Measurements from ENCODE around the gene HERPUD1.
A peak's percentile ranks its signal among the peaks of the same experiment; 100 is the strongest.
"Not testable (repeated sequence)": the region's sequence is repeated elsewhere in the genome, so short reads cannot be mapped to it uniquely, and the experiment has no call there.

Gene HERPUD1, protein sequence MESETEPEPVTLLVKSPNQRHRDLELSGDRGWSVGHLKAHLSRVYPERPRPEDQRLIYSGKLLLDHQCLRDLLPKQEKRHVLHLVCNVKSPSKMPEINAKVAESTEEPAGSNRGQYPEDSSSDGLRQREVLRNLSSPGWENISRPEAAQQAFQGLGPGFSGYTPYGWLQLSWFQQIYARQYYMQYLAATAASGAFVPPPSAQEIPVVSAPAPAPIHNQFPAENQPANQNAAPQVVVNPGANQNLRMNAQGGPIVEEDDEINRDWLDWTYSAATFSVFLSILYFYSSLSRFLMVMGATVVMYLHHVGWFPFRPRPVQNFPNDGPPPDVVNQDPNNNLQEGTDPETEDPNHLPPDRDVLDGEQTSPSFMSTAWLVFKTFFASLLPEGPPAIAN

DNA sequence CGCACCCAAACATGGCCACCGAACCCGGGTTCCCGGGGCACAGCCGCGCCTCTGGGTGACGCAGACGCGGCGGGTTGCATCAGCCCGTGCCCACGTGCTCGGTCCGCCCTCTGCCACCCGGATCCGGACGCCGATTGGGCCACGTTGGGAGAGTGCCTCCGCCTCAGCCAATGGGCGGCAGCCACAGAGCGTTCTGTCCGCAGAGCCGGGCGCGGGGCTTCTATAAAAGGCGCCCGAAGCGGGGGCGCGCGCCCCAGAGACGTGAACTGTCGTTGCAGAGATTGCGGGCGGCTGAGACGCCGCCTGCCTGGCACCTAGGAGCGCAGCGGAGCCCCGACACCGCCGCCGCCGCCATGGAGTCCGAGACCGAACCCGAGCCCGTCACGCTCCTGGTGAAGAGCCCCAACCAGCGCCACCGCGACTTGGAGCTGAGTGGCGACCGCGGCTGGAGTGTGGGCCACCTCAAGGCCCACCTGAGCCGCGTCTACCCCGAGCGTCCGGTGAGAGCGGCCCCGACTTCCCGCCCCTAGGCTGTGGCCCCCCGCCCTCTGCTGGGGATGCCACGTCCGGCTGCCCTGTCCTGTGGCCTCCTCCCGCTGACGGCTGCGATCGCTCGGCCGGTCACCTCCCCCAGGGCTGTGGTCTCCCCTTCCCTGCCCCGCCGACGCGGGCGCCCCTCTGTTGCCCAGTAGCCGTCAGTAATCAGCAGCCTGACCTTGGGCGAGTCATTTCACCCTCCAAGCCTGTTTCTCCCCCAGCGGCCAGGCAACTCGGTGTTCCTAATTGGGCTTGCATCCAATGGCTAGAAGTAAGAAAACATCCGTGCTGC is at the start of gene HERPUD1:
Gene HERPUD1 (plus strand): TSS at position 251 of the 829 bp plus-strand sequence. CDS start 103 bp downstream, at position 354.
- DNase-seq, result peak; percentile 85 to 95

DNA sequence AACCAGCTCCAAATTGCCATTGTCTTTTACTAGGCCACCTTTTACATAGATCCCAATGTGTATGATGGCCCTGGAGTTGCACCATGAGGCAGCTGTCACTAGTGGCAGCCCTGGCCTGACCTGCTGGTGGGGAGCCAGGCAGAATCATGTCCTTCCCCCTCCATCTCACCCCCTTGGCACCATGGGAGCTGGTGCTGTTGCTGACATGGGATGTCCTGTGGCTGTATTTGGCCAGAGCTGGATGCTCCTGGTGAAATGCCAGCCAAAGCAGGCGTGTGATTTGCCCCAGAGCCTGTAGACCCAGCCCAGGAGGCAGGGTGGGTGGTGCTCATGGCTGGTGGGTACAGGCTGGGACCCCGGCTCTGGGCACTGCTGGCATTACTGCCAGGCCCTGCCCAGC is 48.4 kb upstream of the HERPUD1 start:
- no peak for DNase-seq

DNA sequence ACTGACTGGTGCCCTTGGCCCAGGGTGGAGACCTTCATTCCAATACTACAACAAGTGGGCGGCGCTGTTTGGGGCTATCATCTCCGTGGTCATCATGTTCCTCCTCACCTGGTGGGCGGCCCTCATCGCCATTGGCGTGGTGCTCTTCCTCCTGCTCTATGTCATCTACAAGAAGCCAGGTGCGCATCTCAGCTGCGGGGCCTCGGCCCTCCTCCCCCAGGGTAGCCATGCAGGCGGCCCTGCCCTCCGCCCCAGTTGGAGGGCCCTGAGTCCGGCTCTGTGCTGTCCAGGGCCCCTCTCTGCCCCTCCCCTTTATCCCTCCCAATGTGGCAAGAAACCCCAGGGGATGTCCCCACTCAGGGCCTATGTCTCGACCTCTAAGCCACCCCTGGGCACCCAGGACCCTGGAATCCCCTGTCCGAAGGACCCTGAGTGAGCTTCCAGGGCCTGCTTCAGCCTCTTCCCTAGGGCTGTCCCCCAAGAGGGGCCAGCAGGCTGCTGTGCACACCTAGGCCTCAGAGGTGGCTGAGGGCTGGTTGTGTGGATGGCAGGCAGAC is 47.8 kb upstream of the HERPUD1 start:
- no peak for DNase-seq

DNA sequence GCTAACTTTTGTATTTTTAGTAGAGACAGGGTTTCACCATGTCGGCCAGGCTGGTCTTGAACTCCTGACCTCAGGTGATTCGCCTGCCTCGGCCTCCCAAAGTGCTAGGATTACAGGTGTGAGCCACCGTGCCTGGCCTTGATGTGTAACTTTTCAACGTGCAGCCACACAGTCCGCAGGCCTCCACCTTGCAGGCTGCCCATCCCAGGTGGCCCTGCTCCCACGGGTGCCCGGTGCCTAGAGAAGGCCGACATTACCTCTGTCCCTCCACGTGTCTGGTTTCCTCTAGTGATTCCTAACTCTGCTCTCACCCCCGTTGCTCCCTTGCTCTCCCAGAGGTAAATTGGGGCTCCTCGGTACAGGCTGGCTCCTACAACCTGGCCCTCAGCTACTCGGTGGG is 47.0 kb upstream of the HERPUD1 start:
- DNase-seq, result not testable (repeated sequence)

DNA sequence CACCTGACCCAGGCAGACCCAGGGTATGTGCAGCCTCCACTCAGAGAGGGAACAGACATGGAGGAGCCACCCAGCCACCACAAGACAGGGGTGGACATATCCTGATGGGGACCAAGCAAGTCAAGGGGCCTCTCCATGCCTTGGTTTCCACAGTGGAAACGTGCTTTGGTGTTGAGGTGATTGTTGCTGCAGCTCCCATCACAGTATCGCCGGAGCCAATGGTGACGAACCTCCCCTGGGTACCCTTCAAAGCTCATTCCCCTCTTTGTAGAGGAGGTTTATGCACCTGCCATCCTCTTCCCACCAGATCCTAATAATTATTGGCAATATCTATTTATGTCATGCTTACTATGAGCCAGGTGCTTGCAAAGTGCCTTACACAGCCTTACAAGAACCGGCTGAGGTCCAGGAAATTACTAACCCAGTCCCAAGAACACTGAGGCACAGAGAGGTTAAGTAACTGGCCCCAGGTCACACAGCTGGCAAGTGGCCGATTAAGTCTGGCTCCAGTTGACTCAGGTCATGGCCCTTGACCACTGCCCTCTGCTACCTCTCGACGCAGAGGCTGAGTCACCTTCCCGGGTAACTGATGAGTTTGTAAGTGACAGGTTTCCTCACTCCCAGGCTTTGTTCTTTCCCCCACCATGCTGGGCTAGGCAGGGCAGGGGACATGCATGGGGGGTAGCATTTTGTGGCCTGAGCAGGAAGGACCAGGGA is 46.3 kb upstream of the HERPUD1 start:
- no peak for DNase-seq

DNA sequence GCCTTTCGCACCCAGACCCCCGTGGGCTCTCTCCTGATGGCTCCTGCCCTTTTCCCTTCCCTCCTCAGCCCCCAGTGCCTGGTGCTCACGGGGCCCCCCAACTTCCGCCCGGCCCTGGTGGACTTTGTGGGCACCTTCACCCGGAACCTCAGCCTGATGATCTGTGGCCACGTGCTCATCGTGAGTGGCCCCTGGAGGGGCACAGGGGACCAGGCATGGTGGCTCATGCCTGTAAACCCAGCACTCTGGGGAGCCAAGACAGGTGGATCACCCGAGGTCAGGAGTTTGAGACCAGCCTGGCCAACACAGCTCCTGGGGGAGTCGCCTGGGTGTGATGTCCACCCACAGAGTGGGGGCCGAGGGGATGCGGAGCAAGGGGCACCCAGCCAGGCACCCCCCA is 45.6 kb upstream of the HERPUD1 start:
- DNase-seq, result no peak

DNA sequence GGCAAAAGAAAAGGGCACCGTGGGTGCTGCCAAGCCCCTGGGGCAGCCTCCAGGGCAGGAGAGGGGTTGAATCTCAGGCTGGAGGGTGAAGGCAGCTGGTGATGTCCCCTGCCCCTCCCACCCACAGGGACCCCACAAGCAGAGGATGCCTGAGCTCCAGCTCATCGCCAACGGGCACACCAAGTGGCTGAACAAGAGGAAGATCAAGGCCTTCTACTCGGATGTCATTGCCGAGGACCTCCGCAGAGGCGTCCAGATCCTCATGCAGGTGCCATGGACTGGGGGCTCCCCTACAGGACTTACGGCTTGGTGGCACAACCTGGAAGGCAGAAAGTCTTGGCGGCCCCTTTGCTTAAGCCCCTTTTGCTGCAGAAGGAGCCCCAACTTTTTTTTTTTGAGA is 45.1 kb upstream of the HERPUD1 start:
- no peak for DNase-seq

DNA sequence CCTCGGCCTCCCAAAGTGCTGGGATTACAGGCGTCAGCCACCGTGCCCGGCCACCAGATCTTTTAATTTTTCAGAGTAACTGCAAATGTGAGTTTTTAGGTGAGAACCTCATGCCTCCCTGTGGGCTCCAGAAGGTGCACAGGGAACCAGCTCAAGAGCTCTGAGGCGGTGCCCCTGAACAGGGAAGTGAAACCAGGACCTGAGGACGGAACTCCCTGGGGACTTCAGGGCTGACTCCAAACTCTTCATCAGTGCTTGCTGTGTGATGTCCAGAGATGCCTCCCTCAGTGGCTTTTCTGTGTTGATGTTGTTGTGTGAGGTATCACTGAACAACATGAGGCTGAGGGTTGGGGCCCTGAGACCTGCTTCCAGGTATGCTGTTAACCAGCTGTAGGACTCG is 43.1 kb upstream of the HERPUD1 start:
- no peak for DNase-seq

DNA sequence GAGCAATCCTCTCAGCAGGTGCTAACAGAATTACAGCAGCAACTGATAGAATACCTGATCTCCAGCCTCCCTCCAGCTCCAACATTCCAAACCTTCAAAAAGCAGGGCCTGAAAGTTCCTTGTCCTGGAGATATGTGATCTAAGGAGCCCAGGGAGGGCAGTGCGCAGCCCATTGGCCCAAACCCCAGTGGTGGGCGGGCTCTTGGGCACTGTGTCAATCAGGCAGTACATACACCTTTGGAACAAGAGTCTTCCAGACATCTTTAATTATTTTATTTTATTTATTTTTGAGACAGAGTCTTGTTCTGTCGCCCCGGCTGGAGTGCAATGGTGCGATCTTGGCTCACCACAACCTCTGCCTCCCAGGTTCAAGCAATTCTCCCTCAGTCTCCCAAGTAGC is 42.7 kb upstream of the HERPUD1 start:
- no peak for DNase-seq

DNA sequence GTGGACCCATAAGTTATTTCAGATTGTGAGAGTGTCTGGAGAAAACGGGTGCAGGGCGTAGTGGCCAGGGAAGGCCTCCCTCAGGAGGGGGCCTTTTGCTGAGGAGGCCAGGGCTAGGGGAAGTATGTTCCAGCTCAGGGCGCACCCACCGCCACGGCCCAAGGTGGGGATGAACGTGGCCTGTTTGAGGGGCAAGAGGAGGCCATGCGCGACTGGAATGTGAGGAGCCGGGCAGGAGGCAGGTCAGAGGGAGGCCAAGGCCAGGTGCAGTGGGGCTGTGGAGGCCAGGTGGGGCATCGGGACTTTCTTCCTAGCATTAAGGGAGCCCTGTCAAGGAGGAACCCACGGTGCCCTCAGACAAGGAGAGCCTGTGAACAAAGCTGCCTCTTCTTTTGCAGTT is 40.3 kb upstream of the HERPUD1 start:
- no peak for DNase-seq

DNA sequence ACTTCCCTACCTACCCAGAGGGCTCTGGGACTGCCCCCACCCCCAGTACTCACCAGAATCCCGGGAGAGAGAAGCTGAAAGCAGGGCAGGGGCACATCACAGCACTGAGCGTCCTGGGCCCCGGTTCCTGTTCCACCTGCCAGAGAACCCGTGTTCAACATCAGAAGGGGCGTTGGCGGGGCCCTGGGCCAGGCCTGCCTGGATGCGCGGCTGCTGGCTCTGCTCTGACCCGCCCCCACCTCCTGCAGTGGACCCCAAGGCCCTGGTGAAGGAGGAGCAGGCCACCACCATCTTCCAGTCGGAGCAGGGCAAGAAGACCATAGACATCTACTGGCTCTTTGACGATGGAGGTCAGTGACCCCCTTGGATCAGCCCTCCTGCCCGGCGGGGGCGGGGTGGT is 39.2 kb upstream of the HERPUD1 start:
- DNase-seq, result no peak

DNA sequence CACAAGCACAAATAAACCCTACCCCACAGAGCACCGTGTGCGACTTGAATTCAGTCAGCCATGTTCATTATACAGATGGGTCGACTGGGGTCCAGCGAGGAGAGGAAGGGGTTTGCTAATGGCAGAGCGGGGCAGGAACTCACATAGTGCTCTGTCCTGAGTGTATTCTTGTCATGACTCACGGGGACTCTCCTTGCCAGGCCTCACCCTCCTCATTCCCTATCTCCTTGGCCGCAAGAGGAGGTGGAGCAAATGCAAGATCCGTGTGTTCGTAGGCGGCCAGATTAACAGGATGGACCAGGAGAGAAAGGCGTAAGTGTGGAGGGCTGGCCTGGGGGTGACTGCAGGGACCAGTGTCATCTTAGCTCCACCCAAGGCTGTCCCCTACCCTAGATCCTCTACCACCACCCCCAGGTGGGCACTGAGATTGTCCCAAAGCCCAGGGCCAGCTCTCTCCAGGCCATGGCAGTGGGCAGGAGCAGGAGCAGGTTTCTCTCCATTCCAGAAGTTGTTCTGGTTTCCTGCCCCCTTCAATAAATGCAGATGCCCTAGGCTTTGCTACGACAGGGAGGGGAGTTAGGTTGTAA is 37.5 kb upstream of the HERPUD1 start:
- DNase-seq, result no peak

DNA sequence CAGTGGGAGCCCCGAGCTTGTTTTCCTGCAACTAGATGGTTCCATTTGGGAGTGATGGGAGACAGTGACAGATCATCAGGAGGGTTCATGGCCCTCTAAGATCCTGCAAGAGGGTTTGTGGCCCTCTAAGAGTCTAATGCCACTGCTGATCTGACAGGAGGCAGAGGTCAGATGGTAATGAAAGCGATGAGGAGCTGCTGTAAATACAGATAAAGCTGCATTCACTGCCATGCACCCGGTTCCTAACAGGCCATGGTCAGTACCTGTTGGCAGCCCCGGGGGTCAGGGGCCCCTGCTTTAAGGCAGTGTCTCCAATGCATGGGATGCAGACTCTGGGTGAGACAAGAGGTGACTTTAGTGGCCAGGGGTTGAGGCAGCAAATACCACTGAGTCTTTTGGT is 36.1 kb upstream of the HERPUD1 start:
- no peak for DNase-seq

DNA sequence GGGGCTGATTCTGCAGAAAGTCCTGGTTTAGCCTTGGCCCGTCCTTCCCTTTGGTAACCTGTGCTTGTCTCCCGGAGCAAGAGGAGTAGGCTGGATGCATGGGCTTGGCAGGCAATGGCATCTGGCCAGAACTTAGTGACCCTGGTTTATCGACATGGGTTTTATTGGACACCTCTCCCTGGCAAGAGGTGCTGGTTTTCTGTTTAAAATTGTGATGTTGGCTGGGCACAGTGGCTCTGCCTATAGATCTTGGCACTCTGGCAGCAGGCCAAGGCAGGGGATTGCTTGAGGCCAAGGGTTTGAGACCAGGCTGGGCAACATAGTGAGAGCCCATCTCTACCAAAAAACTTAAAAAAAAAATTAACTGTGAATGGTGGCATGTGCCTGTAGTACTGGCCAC is 35.7 kb upstream of the HERPUD1 start:
- no peak for DNase-seq

DNA sequence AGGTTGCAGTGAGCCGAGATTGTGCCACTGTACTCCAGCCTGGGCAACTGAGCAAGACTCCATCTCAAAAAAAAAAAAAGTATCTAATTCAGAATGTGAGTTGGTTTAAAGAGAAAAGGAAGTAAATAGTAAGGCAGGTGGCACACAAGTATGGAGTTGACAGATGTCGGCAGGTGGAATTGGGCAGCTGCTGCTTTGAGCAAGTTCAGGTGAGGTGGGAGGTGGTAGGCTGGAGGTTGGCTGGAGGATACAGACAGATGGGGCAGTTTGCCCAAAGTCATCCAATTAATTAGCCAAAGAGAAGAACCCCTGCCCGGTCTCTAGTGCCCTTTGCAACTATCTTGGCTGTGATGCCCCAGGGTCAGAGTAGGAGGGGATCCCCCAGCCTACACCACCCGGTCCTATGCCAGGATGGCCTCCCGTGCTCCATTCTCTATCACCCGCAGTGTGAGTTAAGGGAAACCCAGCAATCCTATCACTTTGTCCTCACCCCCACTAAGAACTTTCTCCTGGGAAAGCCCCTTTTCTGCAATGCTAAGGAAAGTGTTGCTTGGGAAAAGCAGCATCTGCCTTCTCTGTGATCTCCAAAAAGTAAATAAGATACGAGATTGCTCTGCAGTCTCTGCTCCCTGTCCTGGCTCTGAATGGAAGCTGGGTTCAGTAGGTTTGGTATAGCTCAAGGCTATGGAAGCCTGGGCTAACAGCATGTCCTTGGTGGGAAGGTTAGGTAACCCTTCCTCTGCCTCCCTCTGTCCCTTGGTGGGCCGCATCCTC is 34.7 kb upstream of the HERPUD1 start:
- no peak for DNase-seq

DNA sequence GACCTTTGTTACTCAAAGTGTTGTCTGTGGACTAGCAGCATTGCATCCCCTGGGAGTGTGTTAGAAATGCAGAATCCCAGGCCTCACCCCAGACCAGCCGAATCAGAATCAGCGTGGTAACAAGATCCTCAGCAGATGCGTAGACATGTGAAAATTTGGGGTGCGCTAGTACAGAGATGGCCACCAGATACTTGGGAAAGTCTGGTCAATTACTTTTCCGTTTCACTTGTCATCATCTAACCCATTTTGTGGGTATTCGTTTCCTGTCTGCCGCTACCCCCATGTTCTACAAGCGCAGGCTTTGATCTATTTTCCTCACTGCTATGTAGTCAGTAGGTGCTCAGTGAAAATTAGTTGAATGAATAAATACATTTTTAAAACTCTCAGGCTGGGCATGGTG is 33.1 kb upstream of the HERPUD1 start:
- DNase-seq, result no peak

DNA sequence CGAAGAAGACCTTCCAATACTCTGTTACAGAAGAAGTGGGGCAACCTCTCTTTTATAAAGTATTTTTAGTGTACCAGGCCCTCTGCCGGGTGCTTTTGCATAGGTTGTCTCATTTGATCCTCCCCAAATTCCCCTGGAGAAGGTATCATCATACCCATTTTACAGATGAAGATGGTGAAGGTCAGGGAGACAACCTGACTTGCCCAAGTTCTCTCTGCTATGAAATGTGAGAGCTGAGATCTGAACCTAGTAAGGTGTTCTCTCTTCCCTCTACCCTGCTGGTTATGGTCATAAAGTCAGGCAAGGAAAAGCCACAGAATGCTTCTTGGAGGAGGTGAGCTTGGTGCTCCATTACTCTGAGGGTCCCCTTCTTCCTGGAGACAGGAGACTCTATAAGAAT is 28.1 kb upstream of the HERPUD1 start:
- no peak for DNase-seq

DNA sequence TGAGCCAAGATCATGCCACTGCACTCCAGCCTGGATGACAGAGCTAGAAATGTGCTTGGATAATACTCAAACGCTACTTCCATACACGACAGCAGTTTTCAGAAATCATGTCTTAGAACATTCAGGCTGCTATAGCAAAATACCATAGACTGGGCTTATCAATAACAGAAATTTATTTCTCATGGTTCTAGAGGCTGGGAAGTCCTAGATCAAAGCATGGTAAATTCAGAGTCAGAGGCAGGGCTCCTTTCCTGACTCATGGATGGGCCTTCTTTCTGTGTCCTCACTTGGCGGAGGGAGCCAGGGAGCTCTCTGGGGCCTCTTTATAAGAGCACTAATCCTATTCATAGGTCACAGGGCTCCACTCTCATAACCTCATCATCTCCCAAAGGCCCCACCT is 24.5 kb upstream of the HERPUD1 start:
- no peak for DNase-seq

DNA sequence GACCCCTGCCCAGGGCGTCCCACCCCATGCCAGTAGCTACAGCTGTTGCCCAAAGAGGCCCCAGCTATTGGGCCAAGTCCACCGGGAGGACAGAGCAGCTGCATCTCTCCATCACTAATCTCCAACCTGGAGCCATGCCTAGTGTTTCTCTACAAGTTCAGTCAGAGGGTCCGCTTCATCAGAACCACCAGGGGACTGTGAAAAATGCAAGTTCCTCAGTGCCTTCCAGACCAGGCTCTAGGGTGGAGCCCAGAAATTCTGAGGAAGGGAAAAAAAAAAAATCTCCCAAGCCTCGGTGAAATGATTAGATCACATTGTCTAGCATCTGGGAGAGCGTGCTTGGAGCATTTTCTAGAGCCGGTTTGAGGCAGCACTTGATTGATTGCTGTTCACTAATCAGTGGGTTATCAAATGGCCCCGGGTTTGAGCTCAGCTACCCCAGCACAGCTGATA is 22.4 kb upstream of the HERPUD1 start:
- no peak for DNase-seq

DNA sequence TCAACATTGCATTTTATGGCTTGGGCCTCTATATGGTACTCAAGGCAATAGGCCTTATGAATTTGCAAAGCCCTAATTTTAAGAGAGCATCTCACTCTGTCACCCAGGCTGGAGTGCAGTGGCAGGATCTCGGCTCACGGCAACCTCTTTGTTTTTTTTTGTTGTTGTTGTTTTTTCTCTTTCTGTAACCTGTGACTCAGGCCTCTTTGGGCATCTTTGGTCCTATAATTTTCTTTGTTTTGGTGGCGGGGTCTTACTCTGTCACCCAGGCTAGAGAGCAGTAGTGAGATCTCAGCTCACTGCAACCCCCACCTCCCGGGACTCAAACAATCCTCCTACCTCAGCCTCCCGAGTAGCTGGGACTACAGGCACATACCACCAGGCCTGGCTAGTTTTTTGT is 21.8 kb upstream of the HERPUD1 start:
- no peak for DNase-seq

DNA sequence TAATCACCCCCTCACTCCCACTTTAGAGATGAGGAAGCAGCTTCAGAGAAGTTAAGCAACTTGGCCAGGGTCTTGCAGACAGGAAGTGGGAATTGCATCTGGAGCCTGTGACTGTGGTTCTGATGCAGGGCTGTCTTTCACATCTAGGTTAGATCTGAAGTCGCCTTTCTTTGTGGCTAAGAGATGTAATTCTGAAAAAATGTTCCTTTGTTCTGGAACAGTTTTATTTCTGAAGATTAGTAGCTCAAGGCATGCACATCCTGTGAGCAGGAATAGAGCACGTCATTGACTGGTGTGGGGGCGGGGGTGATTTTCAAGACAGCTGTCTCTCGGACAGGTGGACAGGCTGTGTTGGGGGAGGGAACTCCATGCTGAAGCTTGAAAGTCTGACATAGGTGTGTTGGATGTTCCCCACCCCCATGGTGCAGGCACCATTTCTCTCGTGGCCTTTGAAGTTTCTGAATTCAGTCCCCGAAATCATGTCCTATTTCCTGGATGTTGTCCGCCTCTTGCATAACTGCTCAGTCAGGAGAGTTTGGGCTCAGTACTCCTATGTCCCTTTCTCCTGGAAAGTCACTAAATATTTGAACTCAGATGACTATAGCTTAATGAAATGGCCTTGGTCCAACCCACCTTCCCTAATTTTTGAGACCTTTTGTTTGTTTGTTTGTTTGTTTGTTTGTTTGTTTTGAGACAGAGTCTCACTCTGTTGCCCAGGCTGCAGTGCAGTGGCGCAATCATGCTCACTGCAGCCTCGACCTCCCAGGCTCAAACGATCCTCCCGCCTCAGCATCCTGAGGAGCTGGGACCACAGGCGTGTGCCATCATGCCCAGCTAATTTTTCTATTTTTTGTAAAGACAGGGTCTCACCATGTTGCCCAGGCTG is 21.0 kb upstream of the HERPUD1 start:
- no peak for DNase-seq

All from NCI-H526 (cell line).